Psoas muscle (tissue), 8 donors: Measurements from ENCODE around the gene MYO1G. TPM values are rescaled to one million over a fixed set of nuclear protein-coding genes. Genes with fewer than 3 reads are reported as not detected.
"Not testable (repeated sequence)": the region's sequence is repeated elsewhere in the genome, so short reads cannot be mapped to it uniquely, and the experiment has no call there.

Source experiments
- ATAC-seq, 4 donors: fragments of 200-7000 bp; cut with Tn5 transposase; one replicate each; pipeline ENCODE4 v1.9.1; 2020; ENCODE audit warnings: moderate library complexity in 3 of 4, mild to moderate bottlenecking in 2 of 4
- DNase-seq, 2 donors: peaks; one replicate each; pipeline ENCODE4 v3.0.0-alpha.2; 2020
- H3K27ac ChIP-seq: fragments of 200-600 bp; one replicate; pipeline ENCODE4 v1.8.0; 2022
- H3K27me3 ChIP-seq, 3 donors: fragments of 200-600 bp in 1 of 3; one replicate each; pipeline versions ENCODE4 v1.6.1 to v1.8.0; 2013 to 2022; ENCODE audit warnings: low read length in 2 of 3, mild to moderate bottlenecking in 2 of 3, moderate library complexity in 1 of 3; ENCODE audit not compliant: insufficient read depth in 3 of 3
- H3K36me3 ChIP-seq, 2 donors: fragments of 200-600 bp in 1 of 2; one replicate each; pipeline versions ENCODE4 v1.6.1 to v1.8.0; 2013 to 2022; ENCODE audit warnings: low read depth in 1 of 2, mild to moderate bottlenecking in 1 of 2, moderate library complexity in 1 of 2; ENCODE audit not compliant: insufficient read depth in 1 of 2
- H3K4me1 ChIP-seq: fragments of 200-600 bp; one replicate; pipeline ENCODE4 v1.8.0; 2022
- H3K4me3 ChIP-seq: fragments of 200-600 bp; one replicate; pipeline ENCODE4 v1.8.0; 2022; ENCODE audit warnings: mild to moderate bottlenecking
- H3K9me3 ChIP-seq: fragments of 200-600 bp; one replicate; pipeline ENCODE4 v1.8.0; 2022
- CTCF ChIP-seq: fragments of 200-600 bp; IDR thresholded peaks from one replicate; pipeline ENCODE4 v1.8.0; 2022; ENCODE audit warnings: antibody characterized with exemption
- whole genome bisulfite sequencing, 3 donors: extraction: QIAGEN DNeasy Blood & Tissue Kit; methylation state at CpG; one replicate each; pipeline versions ENCODE4 v1.1.6 to v1.1.7; 2013; 5-methylcytosine and 5-hydroxymethylcytosine counted together
- intact Hi-C, 2 donors: fragments of 100-400 bp; cut with DNase I; formaldehyde crosslinking; loops; one replicate each; pipeline versions ENCODE4 v1.11.0 to v1.14.2; 2022
- polyA plus RNA-seq, 3 donors: library from polyadenylated mRNA; stranded (reverse); fragments of 200-250 nt; gene quantifications; one replicate each; pipeline ENCODE4 v1.2.3, GENCODE V29; 2013
- total RNA-seq, 4 donors: library from RNA; stranded (reverse); fragmentation: NEBNext Ultra II Directional in 2 of 4; extraction: Animal tissue kit (Norgen Biotek cat#: 25700) in 2 of 4; gene quantifications; one replicate each; pipeline versions ENCODE4 v1.2.1 to v1.2.4, GENCODE V29; 2021 to 2023
- donor health status: healthy with polysubstance abuse.
- donor health status: DM: no; HTN: no; CAD: no; lungs with moderate emphysema.
- donor health status: Bipolar disorder and iron deficiency.
- donor health status: healthy.
- donor health status: DM: yes; HTN: yes; CAD: no.
- donor health status: DM: no; HTN: no; CAD: no.
- donor health status: DM: no; HTN: no; CAD: no.
- donor health status: DM: yes; HTN: yes; CAD: no.

The MYO1G gene
- total and polyA plus RNA-seq, 7 donors = 0.11 to 1.9 (median 0.41) TPM

GRCh38 chr7:44995555-44996493, 17.0 kb upstream of the MYO1G start:
- H3K4me3 ChIP-seq = no peak overlapping the region
- no peak for TF ChIP-seq CTCF
- H3K27ac ChIP-seq = no peak overlapping the region
- 94 to 97% (median 95%) methylated on average over 8 of the region's 8 CpGs for whole genome bisulfite sequencing, 3 donors
- H3K9me3 ChIP-seq = no peaks in the 10 kb centered on the region
- no peaks in the 10 kb centered on the region for H3K27me3 ChIP-seq
- ATAC-seq (no peak), DNase-seq (no peak)
- intact Hi-C loops = no loop called here
- no peaks in the 10 kb centered on the region for H3K4me1 ChIP-seq
- no peaks in the 10 kb centered on the region for H3K36me3 ChIP-seq

- Histone ChIP-seq H3K27me3 (no peaks in the 10 kb centered on the region), H3K4me3 (no peak overlapping the region), H3K36me3 (no peaks in the 10 kb centered on the region), H3K9me3 (no peaks in the 10 kb centered on the region), H3K4me1 (no peaks in the 10 kb centered on the region), H3K27ac (no peak overlapping the region)
- no peak for TF ChIP-seq CTCF
- intact Hi-C loops = no loop called here
- ATAC-seq (no peak), DNase-seq (no peak)
- WGBS, 3 donors = 79 to 84% (median 83%) methylated on average over 5 of the region's 5 CpGs
Measured at GRCh38 chr7:44994877-44995554, 16.2 kb upstream of the MYO1G start.

DNA sequence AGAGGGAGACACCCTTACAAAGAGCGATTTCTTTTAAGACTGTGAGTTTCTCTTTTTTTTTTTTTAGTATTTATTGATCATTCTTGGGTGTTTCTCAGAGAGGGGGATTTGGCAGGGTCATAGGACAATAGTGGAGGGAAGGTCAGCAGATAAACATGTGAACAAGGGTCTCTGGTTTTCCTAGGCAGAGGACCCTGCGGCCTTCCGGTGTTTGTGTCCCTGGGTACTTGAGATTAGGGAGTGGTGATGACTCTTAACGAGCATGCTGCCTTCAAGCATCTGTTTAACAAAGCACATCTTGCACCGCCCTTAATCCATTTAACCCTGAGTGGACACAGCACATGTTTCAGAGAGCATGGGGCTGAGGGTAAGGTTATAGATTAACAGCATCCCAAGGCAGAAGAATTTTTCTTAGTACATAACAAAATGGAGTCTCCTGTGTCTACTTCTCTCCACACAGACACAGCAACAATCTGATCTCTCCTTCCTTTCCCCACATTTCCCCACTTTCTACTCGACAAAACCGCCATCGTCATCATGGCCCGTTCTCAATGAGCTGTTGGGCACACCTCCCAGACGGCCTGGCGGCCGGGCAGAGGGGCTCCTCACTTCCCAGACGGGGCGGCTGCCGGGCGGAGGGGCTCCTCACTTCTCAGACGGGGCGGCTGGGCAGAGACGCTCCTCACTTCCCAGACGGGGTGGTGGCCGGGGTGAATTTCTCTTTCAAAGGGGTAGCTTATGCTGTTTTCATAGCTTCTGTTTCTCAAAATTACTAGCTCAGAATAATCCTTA, 13.4 kb upstream of the MYO1G start:
- H3K9me3 ChIP-seq, H3K27me3 ChIP-seq, DNase-seq, H3K4me1 ChIP-seq, intact Hi-C loops, ATAC-seq, H3K36me3 ChIP-seq, H3K27ac ChIP-seq, H3K4me3 ChIP-seq: not testable (repeated sequence)
- WGBS, 3 donors = 86 to 89% (median 86%) methylated on average over 11 to 19 of the region's 21 CpGs

DNA sequence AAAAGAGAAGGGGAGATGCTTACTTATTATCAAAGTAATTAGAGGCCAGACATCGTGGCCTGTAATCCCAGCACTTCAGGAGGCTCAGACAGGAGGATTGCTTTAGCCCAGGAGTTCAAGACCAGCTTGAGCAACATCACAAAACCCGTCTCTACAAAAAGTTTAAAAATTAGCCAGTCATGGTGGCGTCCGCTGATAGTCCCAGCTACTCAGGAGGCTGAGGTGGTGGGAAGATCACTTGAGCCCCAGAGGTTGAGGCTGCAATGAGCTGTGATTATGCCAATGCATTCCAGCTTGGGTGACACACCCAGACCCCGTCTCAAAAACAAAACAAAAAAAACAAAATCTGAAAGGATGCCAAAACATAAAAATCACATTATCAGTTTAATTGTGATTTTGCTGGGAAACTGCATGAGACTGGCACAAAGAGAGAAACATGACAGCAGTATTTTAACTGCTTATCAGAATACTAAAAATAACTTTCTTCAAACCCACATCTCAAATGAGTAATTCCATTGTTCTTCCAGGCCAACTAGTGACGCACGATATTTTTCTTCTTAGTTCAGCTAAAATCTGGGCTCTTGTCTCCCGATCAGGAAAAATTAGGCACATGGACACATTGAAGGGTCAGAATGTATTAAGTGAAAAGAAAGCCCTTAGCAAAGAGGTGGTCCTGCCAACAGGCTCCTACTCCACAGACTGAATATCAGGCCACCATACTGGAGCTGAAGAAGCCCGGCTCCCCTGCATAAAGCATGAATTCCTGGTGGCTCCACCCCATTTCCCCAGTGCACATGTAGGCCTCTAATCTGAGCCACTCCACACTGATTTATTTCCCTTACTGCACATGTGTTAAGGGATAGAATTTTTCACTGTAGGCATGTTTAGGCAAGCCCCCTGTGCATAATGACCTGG, 11.6 kb upstream of the MYO1G start:
- Histone ChIP-seq H3K4me3 (no peak overlapping the region), H3K9me3 (no peaks in the 10 kb centered on the region), H3K4me1 (peaks cover 8% of the 10 kb centered on the region), H3K36me3 (peaks cover 0 to 5% of the 10 kb centered on the region in 2 donors), H3K27me3 (no peaks in the 10 kb centered on the region), H3K27ac (no peak overlapping the region)
- DNase-seq = no peak
- 73 to 75% (median 73%) methylated on average over 9 of the region's 9 CpGs for WGBS, 3 donors
- no peak for ATAC-seq
- intact Hi-C loops = no loop called here
- no peak for TF ChIP-seq CTCF
